DMS114 treated with DMSO at 0.1 percent for 48 hours (cell line): Measurements from ENCODE around the gene EIF1AX.
"Not testable (repeated sequence)": the region's sequence is repeated elsewhere in the genome, so short reads cannot be mapped to it uniquely, and the experiment has no call there.

Experiments used
- DNase-seq: peaks from one replicate; lab custom pipeline; 2025; ENCODE audit not compliant: unreplicated experiment; lab: John Stamatoyannopoulos, UW

The EIF1AX gene

DNA sequence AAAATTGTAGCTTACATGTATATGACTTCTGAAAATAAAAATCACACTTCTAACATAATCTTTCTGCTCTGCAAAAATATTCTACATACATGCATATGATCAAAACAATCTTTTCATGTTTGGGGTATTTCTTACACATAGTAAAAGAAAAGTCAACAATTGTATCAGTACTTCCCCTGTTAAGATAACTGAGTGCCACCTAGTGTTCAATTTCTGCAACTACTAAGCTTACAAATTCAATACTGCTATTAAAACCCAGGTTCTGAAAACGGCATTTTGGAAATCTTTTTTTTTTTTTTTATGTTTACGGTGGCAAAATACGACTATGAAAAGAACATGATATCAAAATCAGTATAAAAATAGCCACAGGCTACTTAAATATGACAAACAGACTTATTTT is 14.2 kb downstream of the EIF1AX start:
- not testable (repeated sequence) for DNase-seq

- not testable (repeated sequence) for DNase-seq
These were observed 14.8 kb downstream of the EIF1AX start for GRCh38 chrX:20126833-20127232.

DNA sequence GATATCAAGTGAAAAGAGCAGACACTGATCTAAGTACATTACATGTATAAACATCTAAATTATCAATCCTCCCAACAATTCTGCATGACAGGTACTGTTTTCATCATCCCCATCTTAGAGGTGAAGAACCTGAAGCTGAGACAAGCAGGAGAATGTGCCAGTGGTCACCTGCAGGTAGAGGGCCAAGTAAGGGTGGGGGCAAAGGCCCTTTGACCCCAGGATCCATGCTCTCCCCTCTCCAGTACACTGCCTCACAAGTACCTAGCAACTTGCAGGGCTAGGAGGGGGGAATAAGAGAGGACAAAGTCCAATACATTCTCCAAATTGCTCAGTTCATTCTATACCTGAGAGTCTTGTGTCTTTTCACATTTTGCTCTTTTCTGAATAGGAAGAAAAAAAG is 16.7 kb downstream of the EIF1AX start:
- DNase-seq: no peak

DNA sequence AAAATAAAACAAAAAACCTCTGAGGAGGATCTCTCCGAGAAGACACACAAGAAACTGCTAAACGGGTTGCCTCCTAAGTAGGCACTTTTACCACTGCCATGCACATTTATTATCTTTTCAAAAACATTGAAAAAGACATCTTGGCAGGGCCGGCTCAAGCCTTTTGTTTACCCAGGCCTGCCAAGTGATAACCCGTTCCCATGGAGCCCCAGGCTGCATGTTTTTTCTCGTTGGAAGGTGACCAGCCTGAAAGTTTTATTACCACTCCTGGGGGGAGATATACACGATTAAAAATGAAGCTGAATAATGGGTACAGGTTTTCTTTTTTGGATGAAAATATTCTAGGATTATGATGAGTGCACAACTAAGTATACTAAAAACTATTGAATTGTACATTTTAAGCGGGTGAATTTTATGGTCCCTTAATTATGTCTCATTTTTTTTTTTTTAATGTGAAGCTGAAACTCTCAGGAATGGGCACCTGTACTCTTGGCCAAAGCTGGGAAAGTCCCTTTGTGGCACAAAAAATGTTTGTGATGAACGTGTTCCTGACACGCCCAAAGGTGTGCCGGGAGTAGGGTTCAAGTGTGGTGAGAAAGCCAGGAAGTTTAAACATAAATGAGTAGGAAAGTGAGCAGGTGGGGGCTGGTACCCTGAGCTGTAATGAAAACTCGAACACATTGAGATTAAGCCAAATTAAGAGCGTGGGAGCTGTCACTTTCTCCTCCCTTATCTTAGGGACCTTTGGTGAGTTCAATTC is 23.4 kb downstream of the EIF1AX start:
- no peak for DNase-seq

DNA sequence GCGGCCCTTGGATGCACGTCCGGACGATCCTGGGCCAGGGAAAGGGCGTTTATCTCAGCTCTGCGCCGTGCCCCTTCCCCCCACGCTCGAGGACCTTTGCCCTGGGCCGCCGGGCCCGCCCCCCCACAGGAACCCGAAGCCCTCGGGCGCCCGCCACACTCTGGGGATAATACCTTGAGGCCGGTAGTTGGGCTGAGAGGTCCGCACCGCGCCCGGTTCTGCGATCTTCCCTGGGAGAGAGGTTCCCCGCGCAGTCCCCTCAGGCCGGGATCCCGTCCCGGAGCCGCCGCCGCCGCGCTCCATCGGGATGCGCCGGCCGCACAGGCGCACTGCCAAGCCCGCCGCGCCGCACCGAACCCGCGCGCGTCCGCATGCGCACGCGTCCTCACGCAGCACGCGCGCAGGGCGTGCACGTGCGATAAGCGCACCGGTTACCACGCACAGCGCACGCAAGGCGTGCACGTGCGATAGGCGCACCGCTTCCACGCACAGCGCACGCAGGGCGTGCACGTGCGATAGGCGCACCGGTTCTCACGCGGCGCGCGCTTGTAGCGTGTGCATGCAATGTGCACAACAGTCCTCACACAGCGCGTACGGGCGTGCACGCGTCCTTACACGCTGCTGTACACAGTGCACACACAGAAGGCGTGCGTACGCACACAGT is 24.9 kb downstream of the EIF1AX start, which contains the start of gene MAP7D2:
TSS of gene MAP7D2 (minus strand) at position 331 of the 664 bp plus-strand sequence. CDS start at position 303, 28 bp downstream.
- no peak for DNase-seq

DNA sequence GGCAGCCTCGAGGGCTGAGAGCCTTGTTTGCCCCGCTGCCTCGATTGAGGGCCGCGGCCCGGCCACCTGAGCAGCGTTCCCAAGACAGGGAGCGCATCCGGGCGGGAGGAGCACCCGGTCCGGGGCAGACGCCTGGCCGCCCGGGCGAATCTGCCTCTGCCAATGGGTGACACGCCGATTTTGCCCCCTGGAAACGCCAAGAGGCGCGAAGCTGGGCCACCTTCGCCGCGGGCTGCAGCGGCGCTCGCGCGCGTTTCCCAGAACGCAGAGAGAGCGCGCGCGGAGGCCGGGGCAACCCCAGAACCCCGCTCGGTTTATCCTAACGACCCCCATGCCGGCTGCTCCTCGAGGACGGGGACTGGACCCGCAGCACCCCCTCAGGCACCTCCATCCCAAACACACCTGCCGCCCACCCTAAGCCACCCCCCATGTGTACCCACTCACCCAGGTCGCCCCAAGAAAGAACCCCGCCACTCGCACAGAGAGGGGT is 25.5 kb downstream of the EIF1AX start:
- DNase-seq: no peak

- no peak for DNase-seq
These were observed 29.4 kb downstream of the EIF1AX start for GRCh38 chrX:20112022-20112774.

GRCh38 chrX:20111271-20111670 is 30.4 kb downstream of the EIF1AX start:
- no peak for DNase-seq

DNA sequence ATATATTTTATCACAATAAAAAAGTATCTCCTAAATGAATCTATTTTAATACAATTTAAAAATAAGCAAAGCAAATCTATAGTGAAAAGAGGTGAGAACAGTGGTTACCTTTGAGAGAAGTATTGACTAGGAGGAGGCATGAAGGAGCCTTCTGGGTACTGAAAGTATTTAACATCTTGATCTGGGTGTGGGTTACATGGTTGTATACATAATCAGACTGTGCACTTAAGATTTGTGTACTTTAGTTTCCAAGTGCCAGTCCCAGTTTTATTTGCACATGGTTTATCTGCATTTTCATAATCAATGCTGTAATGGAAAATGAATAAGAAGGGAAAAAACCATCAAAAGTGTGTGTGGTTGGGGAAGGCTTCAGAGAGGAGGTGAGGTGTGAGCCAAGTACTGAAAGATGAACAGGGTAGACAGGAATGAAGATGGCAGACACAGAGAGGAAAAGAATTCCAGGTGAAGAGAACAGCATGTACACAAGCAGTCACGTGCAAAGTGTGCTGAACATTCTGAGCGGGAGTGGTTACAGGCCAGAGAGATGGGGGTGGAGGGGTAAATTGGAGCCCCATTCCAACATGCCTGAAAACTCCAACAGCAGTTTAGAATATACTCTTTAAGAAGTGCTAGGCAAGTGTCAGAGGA is 39.6 kb downstream of the EIF1AX start:
- DNase-seq: no peak

DNA sequence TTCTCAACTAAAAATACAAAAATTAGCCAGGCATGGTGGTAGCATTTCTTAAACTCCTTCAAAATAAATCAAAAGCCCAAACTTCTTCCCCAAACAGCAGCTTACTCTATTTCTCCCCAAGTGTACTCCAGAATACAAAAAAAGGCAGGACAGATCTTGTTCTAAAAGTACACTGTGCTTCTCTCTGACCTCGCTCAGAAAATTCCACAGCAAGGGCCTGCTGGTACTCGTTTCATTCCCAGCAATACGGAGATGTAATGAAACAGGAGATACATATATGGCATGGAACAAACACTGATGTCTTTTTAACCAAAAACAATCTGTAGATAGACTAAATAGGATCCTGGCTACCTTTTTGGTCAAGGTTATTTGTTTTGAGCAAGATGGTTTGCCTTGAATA is 50.1 kb downstream of the EIF1AX start:
- no peak for DNase-seq

GRCh38 chrX:20089845-20090244 is 51.8 kb downstream of the EIF1AX start:
- no peak for DNase-seq

DNA sequence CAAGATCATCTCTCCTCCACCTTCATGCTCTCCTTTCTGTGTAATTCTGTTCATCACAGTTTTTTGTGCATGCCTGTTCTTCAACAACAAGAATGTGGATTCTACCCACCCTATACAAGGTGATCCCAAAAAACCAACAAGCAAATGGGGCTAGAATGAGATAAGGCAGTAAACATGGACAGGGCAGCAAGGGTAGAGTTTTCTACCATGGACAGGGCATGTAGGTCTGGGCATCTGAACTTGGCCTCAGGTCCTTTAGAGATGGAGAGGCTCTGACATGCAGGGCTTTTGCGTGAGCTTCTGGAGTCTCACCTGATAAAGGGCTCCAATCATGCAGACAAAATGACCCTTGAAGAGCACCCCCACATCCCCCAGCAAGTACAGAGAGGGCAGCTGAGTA is 61.4 kb downstream of the EIF1AX start:
- no peak for DNase-seq
